Esophagus muscularis mucosa (tissue), 4 donors: Measurements from ENCODE around the gene LCP2. TPM values are rescaled to one million over a fixed set of nuclear protein-coding genes. Genes with fewer than 3 reads are reported as not detected.

Experiments used
- DNase-seq: peaks from one replicate; pipeline ENCODE4 v3.0.0-alpha.2; 2017; ENCODE audit errors: extremely low spot score
- H3K27ac ChIP-seq, 4 donors: fragments of 200-600 bp; sonication (generic); replicated peaks in 1 of 4; 1 replicate in 3 of 4; 2 replicates in 1 of 4; pipeline ENCODE4 v1.5.1; 2016 to 2019; ENCODE audit warnings: mild to moderate bottlenecking in 1 of 4
- H3K27me3 ChIP-seq, 4 donors: fragments of 200-600 bp; sonication (generic); one replicate each; pipeline versions ENCODE4 v1.5.1 to v1.6.0; 2016 to 2019
- H3K36me3 ChIP-seq, 4 donors: fragments of 200-600 bp; sonication (generic); one replicate each; pipeline ENCODE4 v1.5.1; 2016 to 2019
- H3K4me1 ChIP-seq, 4 donors: fragments of 200-600 bp; sonication (generic); one replicate each; pipeline ENCODE4 v1.5.1; 2016 to 2019
- H3K4me3 ChIP-seq, 4 donors: fragments of 200-600 bp; sonication (generic); 1 replicate in 2 of 4; 2 replicates in 2 of 4; pipeline ENCODE4 v1.5.1; 2016 to 2019; ENCODE audit warnings: mild to moderate bottlenecking in 4 of 4, moderate library complexity in 1 of 4
- H3K9me3 ChIP-seq, 4 donors: fragments of 200-600 bp; sonication (generic); 1 replicate in 3 of 4; 2 replicates in 1 of 4; pipeline ENCODE4 v1.5.1; 2016 to 2019
- CTCF ChIP-seq, 3 experiments: fragments of 200-600 bp in 2 of 3; fragments of 450-650 bp in 1 of 3; sonication (generic) in 2 of 3; IDR thresholded peaks; one replicate each; pipeline ENCODE4 v1.5.1; 2017 to 2019; ENCODE audit warnings: antibody characterized with exemption in 3 of 3, mild to moderate bottlenecking in 2 of 3, moderate library complexity in 1 of 3
- EP300 ChIP-seq: sonication (generic); formaldehyde crosslinking; IDR thresholded peaks from one replicate; pipeline ENCODE4 v1.6.1; 2017; ENCODE audit warnings: antibody characterized with exemption
- POLR2A ChIP-seq: fragments of 450-650 bp; IDR thresholded peaks from one replicate; pipeline ENCODE4 v1.6.1; 2017; ENCODE audit warnings: antibody characterized with exemption, moderate library complexity, mild to moderate bottlenecking, low read depth
- POLR2AphosphoS5 ChIP-seq, 2 donors: sonication (generic); formaldehyde crosslinking; IDR thresholded peaks; one replicate each; pipeline ENCODE4 v1.6.1; 2017; ENCODE audit warnings: antibody characterized with exemption in 2 of 2
- WGBS: methylation state at CpG from one replicate; pipeline ENCODE4 v1.1.5; 2018; 5-methylcytosine and 5-hydroxymethylcytosine counted together
- intact Hi-C: fragments of 100-400 bp; cut with DNase I; formaldehyde crosslinking; loops from one replicate; pipeline ENCODE4 v1.15.1; 2023
- total RNA-seq, 4 donors: library from RNA; depleted of rRNA; stranded (reverse); fragments of >200 nt; gene quantifications; one replicate each; pipeline versions ENCODE4 v1.1.0 to v1.2.1, GENCODE V29; 2016

LCP2 gene
- total RNA-seq, 4 donors from 2014 or later: 6.8 to 20.4 (median 9.0) TPM

GRCh38 chr5:170319301-170319700, 21.7 kb upstream of the LCP2 start:
- H3K27me3 ChIP-seq: no peaks in the 10 kb centered on the region
- no peaks in the 10 kb centered on the region for H3K36me3 ChIP-seq
- intact Hi-C loops: no loop called here
- no peaks in the 10 kb centered on the region for H3K9me3 ChIP-seq
- peaks cover 12 to 16% (median 14%) of the 10 kb centered on the region in 4 donors for H3K4me1 ChIP-seq
- WGBS: 90% methylated on average over 4 of the region's 5 CpGs
- no peak overlapping the region for H3K4me3 ChIP-seq
- H3K27ac ChIP-seq: no peak overlapping the region
- DNase-seq: no peak
- TF ChIP-seq EP300 (no peak), CTCF (IDR thresholded peaks at IDR 0.05) (no peak), POLR2A (no peak), POLR2AphosphoS5 (IDR thresholded peaks at IDR 0.05) (no peak)

- intact Hi-C loops: no loop called here
- peaks cover 12 to 16% (median 14%) of the 10 kb centered on the region in 4 donors for H3K4me1 ChIP-seq
- no peaks in the 10 kb centered on the region for H3K27me3 ChIP-seq
- H3K36me3 ChIP-seq: no peaks in the 10 kb centered on the region
- 89% methylated on average over 3 of the region's 3 CpGs for WGBS
- no peak overlapping the region for H3K27ac ChIP-seq
- H3K4me3 ChIP-seq: no peak overlapping the region
- no peak for DNase-seq
- H3K9me3 ChIP-seq: no peaks in the 10 kb centered on the region
- TF ChIP-seq CTCF (IDR thresholded peaks at IDR 0.05) (no peak), EP300 (no peak), POLR2A (no peak), POLR2AphosphoS5 (IDR thresholded peaks at IDR 0.05) (no peak)
Observed at GRCh38 chr5:170317499-170317898, 19.9 kb upstream of the LCP2 start.

- H3K9me3 ChIP-seq: no peaks in the 10 kb centered on the region
- peaks cover 0 to 3% (median 0%) of the 10 kb centered on the region in 4 donors for H3K27me3 ChIP-seq
- no peak overlapping the region for H3K27ac ChIP-seq
- intact Hi-C loops: no loop called here
- peaks cover 13 to 22% (median 18%) of the 10 kb centered on the region in 4 donors for H3K4me1 ChIP-seq
- DNase-seq: no peak
- H3K36me3 ChIP-seq: no peaks in the 10 kb centered on the region
- TF ChIP-seq EP300: no peak
- TF ChIP-seq POLR2A: no peak
- TF ChIP-seq CTCF (IDR thresholded peaks at IDR 0.05): no peak
- TF ChIP-seq POLR2AphosphoS5 (IDR thresholded peaks at IDR 0.05): no peak
- H3K4me3 ChIP-seq: no peak overlapping the region
- 93% methylated on average over 4 of the region's 4 CpGs for WGBS
Observed at GRCh38 chr5:170316937-170317336, 19.4 kb upstream of the LCP2 start.

GRCh38 chr5:170315154-170315553, 17.6 kb upstream of the LCP2 start:
- H3K27me3 ChIP-seq: peaks cover 0 to 13% (median 0%) of the 10 kb centered on the region in 4 donors
- H3K4me3 ChIP-seq: no peak overlapping the region
- H3K27ac ChIP-seq: peak overlapping the region; percentile 16 to 58 (median 40)
- peaks cover 13 to 35% (median 22%) of the 10 kb centered on the region in 4 donors for H3K4me1 ChIP-seq
- H3K36me3 ChIP-seq: no peaks in the 10 kb centered on the region
- TF ChIP-seq POLR2AphosphoS5 (IDR thresholded peaks at IDR 0.05) (peak; percentile 26 to 87), CTCF (IDR thresholded peaks at IDR 0.05) (no peak), EP300 (no peak), POLR2A (no peak)
- intact Hi-C loops: no loop called here
- no peaks in the 10 kb centered on the region for H3K9me3 ChIP-seq
- no peak for DNase-seq
- WGBS: 28% methylated on average over 5 of the region's 5 CpGs

- H3K27me3 ChIP-seq: peaks cover 0 to 13% (median 0%) of the 10 kb centered on the region in 4 donors
- peak overlapping the region; percentile 16 to 58 (median 40) for H3K27ac ChIP-seq
- H3K36me3 ChIP-seq: no peaks in the 10 kb centered on the region
- TF ChIP-seq EP300: no peak
- no peak for TF ChIP-seq POLR2AphosphoS5 (IDR thresholded peaks at IDR 0.05)
- no peak for TF ChIP-seq CTCF (IDR thresholded peaks at IDR 0.05)
- TF ChIP-seq POLR2A: no peak
- no peak for DNase-seq
- no peak overlapping the region for H3K4me3 ChIP-seq
- intact Hi-C loops: no loop called here
- peaks cover 14 to 40% (median 25%) of the 10 kb centered on the region in 4 donors for H3K4me1 ChIP-seq
- H3K9me3 ChIP-seq: no peaks in the 10 kb centered on the region
- 100% methylated on average over 2 of the region's 2 CpGs for WGBS
Observed at GRCh38 chr5:170314541-170315095, 17.0 kb upstream of the LCP2 start.
